Endothelial cell of umbilical vein (primary cell): Measurements from ENCODE around the gene PHF23. TPM values are rescaled to one million over a fixed set of nuclear protein-coding genes. Genes with fewer than 3 reads are reported as not detected.

Experiments used
- BruUV-seq: library from RNA; stranded (reverse); fragments of 400-500 nt; replicated peaks from 2 replicates; lab custom pipeline; 2021; lab: Mats Ljungman, UMichigan
- CTCF ChIA-PET: fragments of 300-600, 350-600 bp; sonication (Branson Sonifier 250); formaldehyde crosslinking; loops from one replicate; lab custom pipeline; 2021; ENCODE audit warnings: antibody characterized with exemption, inconsistent platforms; lab: Charles Lee
- POLR2A ChIA-PET: fragments of 300-600, 350-600 bp; sonication (Branson Sonifier 250); formaldehyde crosslinking; loops from one replicate; lab custom pipeline; 2021; ENCODE audit warnings: antibody characterized with exemption, inconsistent platforms; lab: Charles Lee
- DNase-seq: peaks from one replicate; pipeline ENCODE4 v3.0.0-alpha.2; 2011; ENCODE audit warnings: low read depth, low spot score
- FAIRE-seq: peaks from 2 replicates; lab custom pipeline; 2011; peaks lifted over from hg19 to GRCh38; lab: Jason Lieb, UNC
- H2AFZ ChIP-seq: 2 replicates; pipeline ENCODE4 v1.6.0; 2012; ENCODE audit warnings: low read depth, low read length, control low read depth, inconsistent platforms
- H3K27ac ChIP-seq: 2 replicates; pipeline ENCODE4 v1.5.1; 2011; ENCODE audit warnings: low read depth, mild to moderate bottlenecking, control low read depth, low read length, moderate library complexity; ENCODE audit not compliant: insufficient read depth
- H3K27me3 ChIP-seq, 2 experiments: 2 replicates each; pipeline versions ENCODE4 v1.6.0 to v1.6.1; 2011; ENCODE audit warnings: low read length in 2 of 2, mixed read lengths in 1 of 2; ENCODE audit not compliant: control insufficient read depth in 2 of 2, insufficient read depth in 2 of 2
- H3K36me3 ChIP-seq, 2 experiments: 2 replicates in 1 of 2; 3 replicates in 1 of 2; pipeline ENCODE4 v1.5.1; 2011; ENCODE audit warnings: low read length in 2 of 2, mild to moderate bottlenecking in 1 of 2, moderate library complexity in 1 of 2; ENCODE audit not compliant: control insufficient read depth in 2 of 2, insufficient read depth in 2 of 2; ENCODE audit errors: extremely low read depth in 1 of 2
- H3K4me1 ChIP-seq: 3 replicates; pipeline ENCODE4 v1.5.1; 2011; ENCODE audit warnings: mild to moderate bottlenecking, low read length; ENCODE audit not compliant: control insufficient read depth, insufficient read depth; ENCODE audit errors: extremely low read depth
- H3K4me2 ChIP-seq: 2 replicates; pipeline ENCODE4 v1.6.1; 2011; ENCODE audit warnings: low read length, control low read depth, mixed read lengths; ENCODE audit not compliant: insufficient read depth
- H3K4me3 ChIP-seq, 3 experiments: fragments of 200-600 bp in 1 of 3; sonication (generic), shearing (Covaris generic) in 1 of 3; replicated peaks in 1 of 3; 2 replicates each; pipeline ENCODE4 v1.5.1; 2011 to 2016; ENCODE audit warnings: control low read depth in 3 of 3, low read length in 3 of 3, mild to moderate bottlenecking in 2 of 3, inconsistent platforms in 1 of 3, low read depth in 1 of 3, moderate library complexity in 1 of 3; ENCODE audit not compliant: insufficient read depth in 1 of 3
- H3K79me2 ChIP-seq: 2 replicates; pipeline ENCODE4 v1.6.0; 2012; ENCODE audit warnings: low read length, inconsistent platforms; ENCODE audit not compliant: control insufficient read depth, insufficient read depth
- H3K9ac ChIP-seq: replicated peaks from 2 replicates; pipeline ENCODE3; 2011; ENCODE audit warnings: low read length, control low read depth; ENCODE audit not compliant: insufficient read depth; ENCODE audit errors: extremely low read depth
- H3K9me1 ChIP-seq: replicated peaks from 3 replicates; pipeline ENCODE4 v1.6.0; 2011; ENCODE audit warnings: mild to moderate bottlenecking, low read length; ENCODE audit not compliant: control insufficient read depth, insufficient read depth; ENCODE audit errors: extremely low read depth
- H3K9me3 ChIP-seq: replicated peaks from 2 replicates; pipeline ENCODE4 v1.5.1; 2012; ENCODE audit warnings: low read length, inconsistent platforms; ENCODE audit not compliant: control insufficient read depth, insufficient read depth
- H4K20me1 ChIP-seq: replicated peaks from 2 replicates; pipeline ENCODE3; 2011; ENCODE audit warnings: mild to moderate bottlenecking, low read length; ENCODE audit not compliant: control insufficient read depth, insufficient read depth; ENCODE audit errors: extremely low read depth
- EZH2 ChIP-seq: IDR thresholded peaks from 2 replicates; pipeline ENCODE4 v1.6.1; 2012; ENCODE audit warnings: borderline replicate concordance, low read depth, mild to moderate bottlenecking, moderate library complexity, low read length, inconsistent platforms; ENCODE audit not compliant: severe bottlenecking
- FOS ChIP-seq: IDR thresholded peaks from 2 replicates; pipeline ENCODE4 v1.6.1; 2011; ENCODE audit warnings: mild to moderate bottlenecking, low read length, moderate library complexity, borderline replicate concordance; ENCODE audit not compliant: insufficient read depth
- GATA2 ChIP-seq: IDR thresholded peaks from 2 replicates; pipeline ENCODE4 v1.7.0; 2011; ENCODE audit warnings: low read depth, mild to moderate bottlenecking, moderate library complexity, mixed read lengths, low read length; ENCODE audit not compliant: insufficient read length, insufficient read depth
- JUN ChIP-seq: IDR thresholded peaks from 2 replicates; pipeline ENCODE4 v1.6.1; 2011; ENCODE audit warnings: borderline replicate concordance, low read depth; ENCODE audit not compliant: insufficient read length, insufficient read depth
- MYC ChIP-seq: IDR thresholded peaks from one replicate; pipeline ENCODE4 v1.6.1; 2011; ENCODE audit warnings: mild to moderate bottlenecking, low read depth, low read length
- POLR2A ChIP-seq: IDR thresholded peaks from 2 replicates; pipeline ENCODE4 v1.6.1; 2012; ENCODE audit warnings: low read depth, mild to moderate bottlenecking, control low read depth, low read length
- POLR2AphosphoS5 ChIP-seq: IDR thresholded peaks from 2 replicates; pipeline ENCODE4 v1.6.1; 2012; ENCODE audit warnings: low read depth, mild to moderate bottlenecking, control low read depth, low read length, moderate library complexity; ENCODE audit not compliant: insufficient read depth
- dilution Hi-C: fragments of 300-500 bp; cut with MboI; formaldehyde crosslinking; loops from one replicate; pipeline ENCODE4 v1.15.0; 2019; ENCODE audit warnings: low sequenced_read_pairs; ENCODE audit not compliant: extremely low pct_ligation_motif_present
- intact Hi-C: fragments of 100-400 bp; cut with micrococcal nuclease; formaldehyde crosslinking; loops from one replicate; pipeline ENCODE4 v1.10.0; 2022
- polyA plus RNA-seq, 4 experiments: library from polyadenylated mRNA; depleted of rRNA in 3 of 4; stranded (reverse) in 3 of 4; unstranded in 1 of 4; fragments of >200 nt; gene quantifications; 2 replicates each; pipeline versions ENCODE4 v1.2.1 to v1.2.3, GENCODE V29; 2011 to 2012; ENCODE audit warnings: missing spikeins in 1 of 4
- total RNA-seq: library from RNA; stranded (reverse); gene quantifications from 2 replicates; pipeline ENCODE4 v1.2.3, GENCODE V29; 2021
- TF ChIP-seq, protein P1 (sequence below), 2 donors: IDR thresholded peaks; 1 replicate in 1 of 2; 2 replicates in 1 of 2; pipeline ENCODE4 v1.5.1; 2011; ENCODE audit warnings: low read length in 2 of 2, mild to moderate bottlenecking in 2 of 2, moderate library complexity in 2 of 2, control low read depth in 1 of 2, inconsistent platforms in 1 of 2, low read depth in 1 of 2; ENCODE audit not compliant: insufficient read depth in 1 of 2; ENCODE audit errors: extremely low read depth in 1 of 2
- TF ChIP-seq, protein P2 (sequence below): IDR thresholded peaks from 2 replicates; pipeline ENCODE4 v1.6.1; 2011; ENCODE audit not compliant: insufficient read depth, insufficient read length

PHF23 gene
- total and polyA plus RNA-seq, 2 donors (not counting 3 experiments of a cell fraction or from before 2014, with no cell fraction given) = 35.6 to 54.7 TPM

DNA sequence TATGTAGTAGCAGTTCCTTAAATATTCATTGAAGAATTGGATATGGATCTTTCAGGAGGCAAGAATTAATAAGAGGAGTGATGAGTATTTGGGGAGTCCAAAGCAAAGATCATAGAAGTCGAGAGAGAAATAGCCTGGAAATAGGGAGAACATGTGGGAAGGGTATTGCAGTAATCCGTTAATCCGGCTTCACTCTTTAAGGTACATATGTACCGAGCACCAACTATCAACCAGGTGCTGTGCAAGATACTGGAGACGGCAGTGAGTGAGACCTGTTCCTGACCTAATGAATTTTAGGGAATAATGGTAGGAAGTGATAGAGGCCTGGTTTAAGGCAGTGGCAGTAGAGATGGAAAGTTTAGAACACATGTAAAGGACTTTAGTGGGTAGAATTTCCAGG lies 13.8 kb upstream of the PHF23 start:
- no peaks in the 10 kb centered on the region for H3K9me1 ChIP-seq
- TF ChIP-seq GATA2 = no peak
- TF ChIP-seq POLR2AphosphoS5 = no peak
- TF ChIP-seq EZH2 = no peak
- TF ChIP-seq FOS = no peak
- no peak for TF ChIP-seq JUN
- TF ChIP-seq, protein P1, sequence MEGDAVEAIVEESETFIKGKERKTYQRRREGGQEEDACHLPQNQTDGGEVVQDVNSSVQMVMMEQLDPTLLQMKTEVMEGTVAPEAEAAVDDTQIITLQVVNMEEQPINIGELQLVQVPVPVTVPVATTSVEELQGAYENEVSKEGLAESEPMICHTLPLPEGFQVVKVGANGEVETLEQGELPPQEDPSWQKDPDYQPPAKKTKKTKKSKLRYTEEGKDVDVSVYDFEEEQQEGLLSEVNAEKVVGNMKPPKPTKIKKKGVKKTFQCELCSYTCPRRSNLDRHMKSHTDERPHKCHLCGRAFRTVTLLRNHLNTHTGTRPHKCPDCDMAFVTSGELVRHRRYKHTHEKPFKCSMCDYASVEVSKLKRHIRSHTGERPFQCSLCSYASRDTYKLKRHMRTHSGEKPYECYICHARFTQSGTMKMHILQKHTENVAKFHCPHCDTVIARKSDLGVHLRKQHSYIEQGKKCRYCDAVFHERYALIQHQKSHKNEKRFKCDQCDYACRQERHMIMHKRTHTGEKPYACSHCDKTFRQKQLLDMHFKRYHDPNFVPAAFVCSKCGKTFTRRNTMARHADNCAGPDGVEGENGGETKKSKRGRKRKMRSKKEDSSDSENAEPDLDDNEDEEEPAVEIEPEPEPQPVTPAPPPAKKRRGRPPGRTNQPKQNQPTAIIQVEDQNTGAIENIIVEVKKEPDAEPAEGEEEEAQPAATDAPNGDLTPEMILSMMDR (IDR thresholded peaks at IDR 0.05; ENCODE audit: extremely low read depth in 1 of 2, insufficient read depth in 1 of 2, low read depth in 1 of 2, low read length in 2 of 2) = no peak
- no peak for TF ChIP-seq MYC
- TF ChIP-seq, protein P2, sequence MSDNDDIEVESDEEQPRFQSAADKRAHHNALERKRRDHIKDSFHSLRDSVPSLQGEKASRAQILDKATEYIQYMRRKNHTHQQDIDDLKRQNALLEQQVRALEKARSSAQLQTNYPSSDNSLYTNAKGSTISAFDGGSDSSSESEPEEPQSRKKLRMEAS = no peak
- TF ChIP-seq POLR2A = no peak
- peaks cover 3 to 16% of the 10 kb centered on the region in 2 experiments for H3K36me3 ChIP-seq
- no peak overlapping the region for H2AFZ ChIP-seq
- H3K4me1 ChIP-seq = peaks cover 23% of the 10 kb centered on the region
- FAIRE-seq = no peak
- BruUV-seq = no TSS peak
- H3K9me3 ChIP-seq = no peaks in the 10 kb centered on the region
- peak overlapping the region; percentile 94 for H3K9ac ChIP-seq
- H3K27ac ChIP-seq = peak overlapping the region; percentile 95
- peak overlapping the region; percentile 90 for H3K4me2 ChIP-seq
- POLR2A ChIA-PET = no interaction called here
- intact Hi-C loops (loop anchor here (5.0 kb wide), 1 partner anchor 184 kb away; the partner anchor contains the start of genes FGF11 and TMEM102), dilution Hi-C loops (no loop called here)
- no peaks in the 10 kb centered on the region for H3K27me3 ChIP-seq
- no peaks in the 10 kb centered on the region for H4K20me1 ChIP-seq
- CTCF ChIA-PET = no interaction called here
- H3K4me3 ChIP-seq = peak overlapping the region; percentile 57 to 82 (median 65)
- peaks cover 48% of the 10 kb centered on the region for H3K79me2 ChIP-seq
- DNase-seq = no peak
